Smooth muscle cell (in vitro differentiated cells): ENCODE data around the gene COL26A1. TPM values are rescaled to one million over a fixed set of nuclear protein-coding genes. Genes with fewer than 3 reads are reported as not detected.
"Not testable (repeated sequence)": the region's sequence is repeated elsewhere in the genome, so short reads cannot be mapped to it uniquely, and the experiment has no call there.

Source experiments
- DNase-seq: peaks from one replicate; lab custom pipeline; 2025; ENCODE audit not compliant: unreplicated experiment; lab: John Stamatoyannopoulos, UW
- H2AFZ ChIP-seq: fragments of 200-600 bp; sonication (generic); 2 replicates; pipeline ENCODE4 v1.6.0; 2016; ENCODE audit warnings: antibody characterized with exemption, low read depth, mild to moderate bottlenecking
- H3F3A ChIP-seq: fragments of 200-600 bp; sonication (generic); 2 replicates; pipeline ENCODE4 v1.6.0; 2017; ENCODE audit warnings: antibody characterized with exemption, low read depth
- H3K27ac ChIP-seq: fragments of 200-600 bp; sonication (generic); 2 replicates; pipeline ENCODE4 v1.5.1; 2016; ENCODE audit warnings: low read depth, mild to moderate bottlenecking
- H3K27me3 ChIP-seq: fragments of 200-600 bp; sonication (generic); 2 replicates; pipeline ENCODE4 v1.6.1; 2016; ENCODE audit warnings: low read depth, mild to moderate bottlenecking
- H3K36me3 ChIP-seq: fragments of 200-600 bp; sonication (generic); 2 replicates; pipeline ENCODE4 v1.5.1; 2016; ENCODE audit warnings: low read depth
- H3K4me1 ChIP-seq: fragments of 200-600 bp; sonication (generic); 2 replicates; pipeline ENCODE4 v1.5.1; 2016; ENCODE audit warnings: low read depth
- H3K4me2 ChIP-seq: fragments of 200-600 bp; sonication (generic); 2 replicates; pipeline ENCODE4 v1.6.0; 2016; ENCODE audit warnings: mild to moderate bottlenecking
- H3K4me3 ChIP-seq: fragments of 200-600 bp; sonication (generic); 2 replicates; pipeline ENCODE4 v1.5.1; 2016; ENCODE audit warnings: mild to moderate bottlenecking
- H3K79me2 ChIP-seq: fragments of 200-600 bp; sonication (generic); 2 replicates; pipeline ENCODE4 v1.6.0; 2016; ENCODE audit warnings: low read depth, mild to moderate bottlenecking
- H3K9ac ChIP-seq: fragments of 200-600 bp; sonication (generic); 2 replicates; pipeline ENCODE4 v1.6.0; 2016; ENCODE audit warnings: low read depth
- H3K9me3 ChIP-seq: fragments of 200-600 bp; sonication (generic); replicated peaks from 2 replicates; pipeline ENCODE4 v1.5.1; 2016; ENCODE audit warnings: low read depth
- H4K20me1 ChIP-seq: fragments of 200-600 bp; sonication (generic); 2 replicates; pipeline ENCODE4 v1.6.0; 2016; ENCODE audit warnings: low read depth
- WGBS: methylation state at CpG from one replicate; pipeline ENCODE4 v1.1.7; 2016; ENCODE audit warnings: low lambda C conversion rate; 5-methylcytosine and 5-hydroxymethylcytosine counted together
- polyA plus RNA-seq: library from polyadenylated mRNA; unstranded; fragments of >200 nt; fragmentation: Nextera tagmentation; extraction: Ambion mirVana; gene quantifications from 2 replicates; pipeline ENCODE4 v1.2.1, GENCODE V29; 2016
- total RNA-seq: library from RNA; depleted of rRNA; stranded (reverse); fragments of >200 nt; gene quantifications from 2 replicates; pipeline ENCODE4 v1.2.3, GENCODE V29; 2014
- TF ChIP-seq, protein P1 (sequence below): fragments of 200-600 bp; sonication (generic); IDR thresholded peaks from 2 replicates; pipeline ENCODE4 v1.5.1; 2017; ENCODE audit warnings: borderline replicate concordance, mild to moderate bottlenecking, antibody characterized with exemption; ENCODE audit not compliant: insufficient read depth, poor library complexity, severe bottlenecking

Gene COL26A1
- total and polyA plus RNA-seq, 2 experiments from 2014 or later = 4.9 to 13.2 TPM

DNA sequence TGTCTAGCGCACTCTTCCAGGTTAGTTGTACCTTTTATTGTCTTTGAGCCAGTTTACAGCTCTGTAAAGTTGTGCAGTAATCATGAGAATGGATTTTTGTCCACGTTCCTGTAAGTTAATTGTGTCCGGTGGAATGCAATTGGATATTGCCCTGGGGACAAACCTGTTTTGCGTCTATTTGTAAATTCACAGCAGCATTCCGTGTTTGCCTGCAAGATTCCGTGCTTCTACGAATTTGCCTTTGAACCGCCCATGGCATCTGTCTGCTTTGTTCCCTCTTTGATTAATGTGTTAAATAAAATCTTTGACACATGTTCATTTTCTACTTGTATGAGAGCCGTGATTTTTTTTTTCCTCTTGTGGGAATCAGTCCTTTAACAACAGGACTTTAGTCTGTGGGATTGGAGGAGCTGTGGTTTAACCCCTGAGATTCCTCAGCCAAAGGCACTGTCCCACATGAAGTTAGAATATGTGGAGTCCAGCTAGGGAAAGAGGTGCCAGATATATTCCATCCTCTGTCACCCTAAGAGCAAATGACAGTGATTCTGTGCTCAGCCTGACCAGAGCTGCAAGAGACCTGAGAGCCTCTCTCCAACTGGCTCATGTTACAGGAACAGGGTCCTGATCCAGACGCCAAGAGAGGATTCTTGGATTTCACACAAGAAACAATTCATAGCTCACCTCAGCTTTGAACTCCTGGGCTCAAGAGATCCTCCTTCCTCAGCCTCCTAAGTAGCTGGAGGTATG, 126.3 kb downstream of the COL26A1 start:
- TF ChIP-seq, protein P1, sequence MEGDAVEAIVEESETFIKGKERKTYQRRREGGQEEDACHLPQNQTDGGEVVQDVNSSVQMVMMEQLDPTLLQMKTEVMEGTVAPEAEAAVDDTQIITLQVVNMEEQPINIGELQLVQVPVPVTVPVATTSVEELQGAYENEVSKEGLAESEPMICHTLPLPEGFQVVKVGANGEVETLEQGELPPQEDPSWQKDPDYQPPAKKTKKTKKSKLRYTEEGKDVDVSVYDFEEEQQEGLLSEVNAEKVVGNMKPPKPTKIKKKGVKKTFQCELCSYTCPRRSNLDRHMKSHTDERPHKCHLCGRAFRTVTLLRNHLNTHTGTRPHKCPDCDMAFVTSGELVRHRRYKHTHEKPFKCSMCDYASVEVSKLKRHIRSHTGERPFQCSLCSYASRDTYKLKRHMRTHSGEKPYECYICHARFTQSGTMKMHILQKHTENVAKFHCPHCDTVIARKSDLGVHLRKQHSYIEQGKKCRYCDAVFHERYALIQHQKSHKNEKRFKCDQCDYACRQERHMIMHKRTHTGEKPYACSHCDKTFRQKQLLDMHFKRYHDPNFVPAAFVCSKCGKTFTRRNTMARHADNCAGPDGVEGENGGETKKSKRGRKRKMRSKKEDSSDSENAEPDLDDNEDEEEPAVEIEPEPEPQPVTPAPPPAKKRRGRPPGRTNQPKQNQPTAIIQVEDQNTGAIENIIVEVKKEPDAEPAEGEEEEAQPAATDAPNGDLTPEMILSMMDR = no peak
- 36% methylated on average over 10 of the region's 10 CpGs for WGBS
- Histone ChIP-seq H3F3A (no peaks in the 10 kb centered on the region), H4K20me1 (no peaks in the 10 kb centered on the region), H3K9ac (no peak overlapping the region), H3K4me3 (no peak overlapping the region), H3K27me3 (no peaks in the 10 kb centered on the region), H2AFZ (no peak overlapping the region), H3K4me1 (peaks cover 15% of the 10 kb centered on the region), H3K36me3 (no peaks in the 10 kb centered on the region), H3K27ac (no peak overlapping the region), H3K79me2 (no peaks in the 10 kb centered on the region), H3K9me3 (no peaks in the 10 kb centered on the region), H3K4me2 (no peak overlapping the region)
- no peak for DNase-seq

DNA sequence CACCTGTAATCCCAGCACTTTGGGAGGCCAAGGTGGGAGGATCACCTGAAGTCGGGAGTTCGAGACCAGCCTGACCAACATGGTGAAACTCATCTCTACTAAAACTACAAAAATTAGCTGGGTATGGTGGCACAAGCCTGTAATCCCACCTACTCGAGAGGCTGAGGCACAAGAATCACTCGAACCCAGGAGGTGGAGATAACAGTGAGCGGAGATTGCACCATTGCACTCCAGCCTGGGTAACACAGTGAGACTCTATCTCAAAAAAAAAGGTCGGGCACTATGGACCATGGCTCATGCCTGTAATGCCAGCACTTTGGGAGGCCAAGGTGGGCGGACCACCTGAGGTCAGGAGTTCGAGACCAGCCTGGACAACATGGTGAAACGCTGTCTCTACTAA, 127.8 kb downstream of the COL26A1 start:
- H2AFZ ChIP-seq, DNase-seq, H3K27ac ChIP-seq, H3K36me3 ChIP-seq, H3K9me3 ChIP-seq, H3K27me3 ChIP-seq, H3K9ac ChIP-seq, H3F3A ChIP-seq, H3K4me2 ChIP-seq, H3K4me3 ChIP-seq, H4K20me1 ChIP-seq, H3K79me2 ChIP-seq: not testable (repeated sequence)
- peaks cover 19% of the 10 kb centered on the region for H3K4me1 ChIP-seq
- WGBS = 91% methylated on average over 9 of the region's 9 CpGs

DNA sequence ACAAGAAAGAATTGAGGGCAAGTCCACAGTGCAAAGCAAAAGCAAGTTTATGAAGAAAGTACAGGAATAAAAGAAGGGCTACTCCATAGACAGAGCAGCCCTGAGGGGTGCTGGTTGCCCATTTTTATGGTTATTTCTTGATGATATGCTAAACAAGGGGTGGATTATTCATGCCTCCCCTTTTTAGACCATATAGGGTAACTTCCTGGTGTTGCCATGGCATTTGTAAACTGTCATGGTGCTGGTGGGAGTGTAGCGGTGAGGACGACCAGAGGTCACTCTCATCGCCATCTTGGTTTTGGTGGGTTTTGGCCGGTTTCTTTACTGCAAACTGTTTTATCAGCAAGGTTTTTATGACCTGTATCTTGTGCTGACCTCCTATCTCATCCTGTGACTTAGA, 128.8 kb downstream of the COL26A1 start:
- not testable (repeated sequence) for DNase-seq, H3F3A ChIP-seq

DNA sequence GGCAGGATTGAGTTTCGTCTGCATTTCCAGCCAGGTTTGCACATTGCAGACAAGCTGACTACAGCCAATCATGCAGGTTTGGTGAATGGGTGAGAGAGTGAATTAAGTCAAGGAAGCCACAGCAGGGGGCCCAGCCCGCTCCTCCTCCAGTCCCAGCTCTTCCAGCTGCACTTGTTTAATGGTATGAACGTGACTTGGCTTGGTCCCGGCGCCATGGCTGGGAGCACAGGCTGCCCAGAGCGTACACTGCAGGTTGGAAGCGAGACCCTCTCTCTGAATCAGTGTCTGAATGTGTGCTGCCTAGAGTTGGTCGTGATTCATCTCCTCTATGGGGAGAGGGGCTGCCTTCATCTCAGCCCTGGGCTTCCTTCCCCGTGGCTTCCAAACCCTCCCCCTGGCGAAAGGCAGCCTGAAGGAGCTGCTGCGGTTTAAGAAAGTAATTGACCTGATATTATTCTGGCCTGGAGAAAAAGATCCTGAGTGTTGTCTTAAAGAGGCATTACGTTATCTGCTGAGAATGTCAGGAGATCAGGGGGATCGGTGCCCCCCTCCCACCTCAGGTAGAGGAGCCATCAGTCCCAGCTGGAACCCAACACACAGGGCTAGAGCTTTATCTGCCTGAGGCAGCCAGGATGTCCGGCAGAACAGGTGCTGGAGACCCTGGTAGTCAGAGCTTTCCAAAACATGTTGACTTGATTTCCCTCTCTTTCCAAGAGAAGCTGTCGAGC, 132.1 kb downstream of the COL26A1 start:
- Histone ChIP-seq H3K9ac (no peak overlapping the region), H2AFZ (no peak overlapping the region), H3K9me3 (no peaks in the 10 kb centered on the region), H3F3A (no peaks in the 10 kb centered on the region), H3K27ac (no peak overlapping the region), H4K20me1 (no peaks in the 10 kb centered on the region), H3K4me2 (no peak overlapping the region), H3K36me3 (no peaks in the 10 kb centered on the region), H3K4me3 (no peak overlapping the region), H3K4me1 (peaks cover 5% of the 10 kb centered on the region), H3K79me2 (no peaks in the 10 kb centered on the region), H3K27me3 (no peaks in the 10 kb centered on the region)
- TF ChIP-seq, protein P1 = no peak
- no peak for DNase-seq
- 55% methylated on average over 15 of the region's 15 CpGs for WGBS

More for the DNA sequence above, 128.8 kb downstream of the COL26A1 start:
- H3K9me3 ChIP-seq, H3K4me2 ChIP-seq, H3K9ac ChIP-seq, H3K79me2 ChIP-seq, H3K27ac ChIP-seq, H3K4me3 ChIP-seq, H2AFZ ChIP-seq, H3K27me3 ChIP-seq, H3K36me3 ChIP-seq, H4K20me1 ChIP-seq: not testable (repeated sequence)
- peaks cover 12% of the 10 kb centered on the region for H3K4me1 ChIP-seq
- WGBS = 84% methylated on average over 4 of the region's 4 CpGs
